GM18861 (cell line): Measurements from ENCODE around the gene SULT1A1.
"Not testable (repeated sequence)": the region's sequence is repeated elsewhere in the genome, so short reads cannot be mapped to it uniquely, and the experiment has no call there.

ENCODE experiments used
- ATAC-seq: cut with Tn5 transposase; IDR thresholded peaks from one replicate; pipeline ENCODE4 v1.9.1; 2021; ENCODE audit not compliant: unreplicated experiment

The SULT1A1 gene

DNA sequence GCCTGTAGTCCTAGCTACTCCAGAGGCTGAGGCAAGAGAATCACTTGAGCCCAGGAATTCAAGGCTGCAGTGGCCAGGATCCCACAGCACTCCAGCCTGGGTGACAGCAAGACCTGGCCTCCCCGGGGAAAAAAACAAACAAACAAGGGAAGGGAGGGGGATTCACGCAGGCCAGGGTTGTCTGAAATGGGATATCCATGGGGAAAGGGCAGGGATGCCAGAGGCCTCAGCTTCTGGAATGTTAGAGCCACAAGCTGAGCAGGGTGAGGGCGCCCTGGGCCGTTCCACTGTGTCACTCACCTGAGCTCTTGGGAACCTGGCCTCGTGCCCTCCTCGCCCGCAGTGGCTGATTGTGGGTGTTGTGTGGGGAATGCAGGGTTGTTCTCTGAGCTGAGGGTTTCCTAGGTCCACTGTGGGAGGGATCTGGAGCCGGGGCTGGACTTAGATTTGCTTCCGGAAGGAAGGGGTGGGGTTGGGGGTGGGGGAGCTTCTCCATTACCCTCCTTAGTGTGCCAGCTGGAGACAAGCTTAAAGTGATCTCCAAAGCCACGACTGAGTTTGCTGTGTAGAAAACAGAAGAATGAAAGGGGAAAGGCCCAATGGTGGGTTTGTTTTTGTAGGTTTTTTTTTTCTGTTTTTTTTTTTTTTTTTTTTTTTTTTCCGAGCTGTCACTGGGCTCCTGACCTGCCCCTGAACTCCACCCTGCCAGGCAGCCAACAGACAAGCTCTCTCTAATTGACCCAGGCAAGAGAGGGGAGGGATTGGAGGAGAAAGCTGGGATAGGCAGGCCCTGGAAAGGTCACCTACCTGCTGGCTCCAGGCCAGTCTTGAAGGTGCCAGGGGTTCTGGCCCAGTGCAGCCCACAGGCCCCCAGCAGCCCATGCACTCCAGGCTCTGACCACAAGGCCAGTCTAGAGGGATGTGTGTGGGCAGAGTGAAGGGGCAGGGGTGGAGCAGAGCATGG, at the start of gene SULT1A1:
TSS of gene SULT1A1 (minus strand) at position 414 of the 964 bp plus-strand sequence. CDS start 1,189 bp downstream, outside the sequence.
- no peak for ATAC-seq

DNA sequence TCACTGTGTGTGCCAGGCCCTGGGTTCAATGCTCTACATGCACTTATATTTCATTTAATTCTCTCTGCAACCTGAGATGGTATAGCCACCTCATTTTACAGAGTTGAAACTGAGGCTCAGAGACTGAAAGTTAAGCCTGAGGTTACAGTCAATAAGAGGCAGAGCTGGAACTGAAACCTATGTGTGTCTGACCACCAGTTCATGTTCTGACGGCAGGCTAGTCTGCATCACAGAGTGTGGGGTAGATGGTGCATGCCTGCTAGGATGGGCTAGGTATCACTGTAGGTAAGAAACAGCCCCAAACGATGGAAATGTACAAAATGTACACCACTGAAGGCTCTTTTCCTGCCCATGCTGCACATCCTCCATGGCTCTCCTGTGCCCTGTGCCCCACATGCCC, 30.1 kb upstream of the SULT1A1 start:
- not testable (repeated sequence) for ATAC-seq

DNA sequence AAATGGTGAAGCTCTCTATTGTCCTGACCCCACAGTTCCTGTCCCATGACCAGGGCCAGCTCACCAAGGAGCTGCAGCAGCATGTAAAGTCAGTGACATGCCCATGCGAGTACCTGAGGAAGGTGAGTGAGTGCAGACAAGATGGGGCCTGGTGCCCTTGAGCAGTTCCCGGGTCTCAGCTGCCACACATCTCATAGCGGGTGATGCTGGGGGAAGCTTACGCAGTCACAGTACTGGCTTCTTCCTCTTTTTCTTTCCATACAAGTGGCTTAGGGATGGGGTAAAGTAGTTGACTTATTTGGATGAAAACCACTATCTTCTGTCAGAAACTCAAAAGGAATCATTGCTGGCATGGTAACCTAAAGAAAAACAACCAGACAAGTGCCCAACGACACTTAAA, 28.5 kb upstream of the SULT1A1 start:
- ATAC-seq: not testable (repeated sequence)

DNA sequence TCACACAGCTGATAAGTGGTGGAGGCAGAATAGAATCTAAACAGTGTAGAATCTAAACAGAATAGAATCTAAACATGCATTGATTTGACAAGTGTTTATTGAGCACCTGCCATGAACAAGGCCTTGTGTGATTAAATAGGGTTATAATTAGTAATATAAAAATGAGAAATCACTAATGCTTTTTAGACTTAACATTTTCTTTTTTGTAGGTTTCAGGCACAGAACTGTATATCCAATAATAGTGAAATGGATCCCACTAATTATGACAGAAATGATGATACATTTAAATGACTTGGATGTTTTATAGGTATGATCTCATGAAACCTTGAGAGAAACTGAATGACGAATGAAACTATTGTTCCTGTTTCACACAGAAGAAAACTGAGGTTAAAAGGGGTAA, 27.9 kb upstream of the SULT1A1 start, which contains the start of gene NPIPB8:
TSS of gene NPIPB8 (plus strand) at position 301 of the 400 bp plus-strand sequence. CDS start 296 bp downstream, outside the sequence.
- ATAC-seq: not testable (repeated sequence)

DNA sequence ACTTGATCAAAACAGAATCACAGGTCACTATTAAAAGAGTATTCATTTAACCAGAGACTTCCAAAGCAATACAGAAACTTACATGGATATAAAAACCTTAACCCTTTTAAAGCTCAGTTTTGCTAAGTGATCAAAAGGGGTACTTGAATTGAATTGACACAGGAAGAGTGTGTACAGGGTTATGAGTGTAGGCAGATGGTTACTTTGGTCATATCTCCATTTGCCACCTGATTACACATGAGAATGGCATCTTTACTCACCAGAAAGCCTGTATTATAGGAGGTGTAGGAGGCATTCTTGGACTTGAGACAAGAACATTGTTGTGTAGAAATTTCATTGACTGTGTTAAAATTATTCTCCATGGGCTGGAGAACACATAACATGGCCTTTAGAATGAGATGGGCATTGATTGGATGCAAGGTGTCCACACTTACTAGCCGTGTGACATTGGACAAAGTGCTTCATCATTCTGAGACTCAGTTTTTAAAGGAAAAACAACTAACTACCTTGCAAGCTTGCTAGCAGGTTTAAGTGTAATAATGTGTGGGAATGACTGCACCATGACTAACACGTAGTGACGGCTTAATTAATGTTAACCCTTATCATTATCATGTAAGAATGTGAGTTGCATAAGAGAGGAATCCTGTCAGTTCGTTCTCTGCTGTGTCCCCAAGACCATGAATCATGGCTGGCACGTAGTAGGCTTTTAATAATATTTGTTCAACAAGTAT, 26.4 kb upstream of the SULT1A1 start:
- not testable (repeated sequence) for ATAC-seq

DNA sequence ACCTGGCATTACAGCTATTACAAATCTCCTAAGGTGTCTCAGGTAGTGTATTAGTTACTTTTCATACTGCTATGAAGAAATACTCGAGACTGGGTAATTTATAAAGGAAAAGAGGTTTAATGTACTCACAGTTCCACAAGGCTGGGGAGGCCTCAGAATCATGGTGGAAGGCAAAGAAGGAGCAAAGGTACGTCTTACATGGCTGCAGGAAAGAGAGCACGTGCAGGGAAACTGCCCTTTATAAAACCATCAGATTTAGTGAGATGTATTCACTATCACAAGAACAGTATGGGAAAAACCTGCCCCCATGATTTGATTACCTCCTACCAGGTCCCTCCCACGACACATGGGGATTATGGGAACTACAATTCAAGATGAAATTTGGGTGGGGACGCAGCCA, 21.1 kb upstream of the SULT1A1 start:
- ATAC-seq: not testable (repeated sequence)

DNA sequence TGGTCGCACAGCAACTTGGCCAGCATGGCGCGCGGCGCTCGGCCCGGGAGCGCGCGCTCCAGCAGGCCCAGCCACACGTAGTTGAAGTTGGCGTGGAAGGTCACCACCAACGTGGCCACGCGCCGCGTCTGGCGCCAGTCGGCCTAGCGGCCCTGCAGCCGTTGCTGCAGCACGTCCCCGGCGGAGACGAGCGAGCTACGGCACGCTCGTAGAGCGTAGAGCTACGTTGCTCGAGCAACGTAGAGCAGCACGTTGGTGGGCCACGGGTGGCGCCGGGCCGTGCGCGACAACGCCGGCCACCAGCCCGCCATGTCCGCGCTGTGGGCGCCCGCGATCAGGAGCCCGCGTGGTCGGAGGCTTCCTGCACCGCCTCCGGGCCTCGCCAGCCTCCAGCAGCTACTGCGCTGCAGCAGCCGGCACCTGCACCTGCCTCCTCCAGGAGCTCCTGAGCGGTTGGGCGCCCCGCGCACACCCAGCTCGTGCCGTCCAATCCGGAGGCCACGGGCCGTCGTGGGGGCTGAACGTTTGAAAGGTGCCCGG, 13.4 kb upstream of the SULT1A1 start:
- ATAC-seq: no peak

DNA sequence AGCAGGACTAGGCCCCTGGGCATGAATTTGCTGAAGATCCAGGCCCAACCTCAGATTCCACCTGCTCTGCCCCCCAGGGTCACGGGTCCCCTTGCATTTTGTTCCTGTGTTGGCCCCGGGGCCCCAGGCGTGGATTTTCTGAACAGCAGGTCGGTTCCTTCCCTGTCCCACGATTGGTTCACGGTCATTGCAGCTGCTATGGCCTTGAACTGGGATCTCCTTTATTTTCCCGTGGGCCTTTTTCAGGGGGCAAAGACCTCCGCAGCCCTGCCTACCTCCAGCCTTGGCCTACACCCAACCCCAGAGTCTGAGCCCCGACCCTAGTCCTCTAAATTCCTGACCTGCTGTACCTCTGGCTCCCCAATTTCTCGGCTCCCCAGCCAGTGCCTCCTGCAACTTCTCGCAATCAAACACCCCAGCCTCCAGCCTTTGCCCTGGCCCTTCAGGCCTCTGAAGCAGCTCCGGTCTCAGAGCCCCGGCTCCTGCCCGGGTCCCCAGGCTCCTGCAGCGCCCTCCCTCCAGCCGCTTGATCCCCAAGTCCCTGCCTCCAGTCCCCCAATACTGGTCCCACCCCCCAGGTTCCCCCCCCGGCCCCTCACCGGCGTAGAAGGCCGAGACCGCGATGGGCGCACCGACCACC, 12.8 kb upstream of the SULT1A1 start:
- ATAC-seq: not testable (repeated sequence)

DNA sequence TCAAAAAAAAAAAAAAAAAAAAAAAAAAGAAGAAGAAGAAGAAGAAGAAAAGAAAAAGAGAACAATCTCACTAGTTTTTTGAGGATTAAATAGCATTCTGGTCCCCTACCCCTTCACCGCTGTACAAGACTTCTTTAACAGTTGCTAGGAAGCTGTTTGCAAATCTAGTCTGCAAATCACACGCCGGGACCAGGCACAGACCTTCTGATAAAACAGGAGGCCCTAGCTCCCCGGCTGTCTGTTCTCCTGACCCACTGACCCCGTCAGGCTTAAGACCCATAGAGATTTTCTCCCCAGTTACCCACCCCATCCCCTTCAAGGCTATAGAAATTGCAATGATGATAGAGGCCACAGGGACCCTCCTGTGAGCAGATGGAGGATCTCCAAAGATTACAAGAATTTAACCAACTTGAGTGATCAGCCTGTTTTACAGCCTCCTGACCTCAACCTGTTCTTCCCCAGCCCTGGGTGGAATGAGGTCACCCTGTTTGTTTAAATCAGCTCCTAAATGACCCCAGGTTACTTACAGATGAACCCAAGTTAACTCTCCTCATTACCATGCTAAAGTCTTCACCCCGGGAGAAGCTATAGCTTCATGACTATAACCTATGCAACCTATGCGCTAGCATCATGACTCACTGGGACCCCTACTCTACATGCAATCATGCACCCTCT, 11.8 kb upstream of the SULT1A1 start:
- no peak for ATAC-seq

DNA sequence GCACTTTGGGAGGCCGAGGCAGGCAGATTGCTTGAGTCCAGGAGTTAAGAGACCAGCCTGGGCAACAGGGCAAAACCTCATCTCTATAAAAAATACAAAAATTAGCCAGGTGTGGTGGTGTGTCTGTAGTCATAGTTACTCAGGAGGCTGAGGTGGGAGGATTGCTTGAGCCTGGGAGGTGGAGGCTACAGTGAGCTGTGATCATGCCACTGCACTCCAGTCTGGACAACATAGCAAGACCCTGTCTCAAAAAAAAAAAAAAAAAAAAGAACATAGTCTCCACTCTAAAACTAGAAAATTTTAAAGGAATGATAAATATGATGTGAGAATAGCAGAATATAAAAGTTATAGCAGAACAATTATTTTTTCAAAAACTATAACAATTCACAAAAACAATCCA, 10.5 kb upstream of the SULT1A1 start:
- ATAC-seq: not testable (repeated sequence)

DNA sequence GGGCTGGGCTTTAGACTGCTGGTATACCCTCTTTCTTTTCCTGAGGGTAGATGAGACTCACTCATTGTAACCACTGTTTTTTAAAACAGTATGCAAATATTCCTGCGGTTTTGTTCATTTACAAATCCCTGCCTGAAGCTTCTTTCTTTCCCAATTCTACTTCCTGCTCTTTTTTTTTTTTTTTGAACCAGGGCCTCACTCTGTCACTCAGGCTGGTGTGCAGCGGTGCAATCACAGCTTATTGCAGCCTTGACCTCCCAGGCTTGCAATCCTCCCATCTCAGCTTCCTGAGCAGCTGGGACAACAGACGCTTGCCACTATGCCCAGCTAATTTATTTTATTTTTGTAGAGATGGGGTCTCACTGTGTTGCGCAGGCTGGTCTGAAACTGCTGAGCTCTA, 8.0 kb upstream of the SULT1A1 start:
- no peak for ATAC-seq

DNA sequence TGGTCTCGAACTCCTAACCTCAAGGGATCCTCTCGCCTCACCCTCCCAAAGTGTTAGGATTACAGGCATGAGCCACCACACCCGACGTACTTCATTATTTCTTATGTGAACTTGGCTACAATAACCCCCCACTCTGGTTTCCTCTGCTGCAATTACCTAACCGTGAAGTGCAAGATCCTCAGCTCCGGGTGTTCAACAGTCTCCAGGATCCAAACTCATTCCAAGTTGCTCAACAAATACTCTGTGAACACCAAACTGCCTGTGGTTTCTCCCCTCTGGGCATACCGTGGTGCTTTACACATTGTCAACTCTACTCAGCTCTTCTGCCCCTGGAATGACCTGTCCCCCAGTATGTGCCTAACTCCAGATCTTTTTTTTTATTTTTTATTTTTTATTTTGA, 6.8 kb upstream of the SULT1A1 start:
- ATAC-seq: no peak

DNA sequence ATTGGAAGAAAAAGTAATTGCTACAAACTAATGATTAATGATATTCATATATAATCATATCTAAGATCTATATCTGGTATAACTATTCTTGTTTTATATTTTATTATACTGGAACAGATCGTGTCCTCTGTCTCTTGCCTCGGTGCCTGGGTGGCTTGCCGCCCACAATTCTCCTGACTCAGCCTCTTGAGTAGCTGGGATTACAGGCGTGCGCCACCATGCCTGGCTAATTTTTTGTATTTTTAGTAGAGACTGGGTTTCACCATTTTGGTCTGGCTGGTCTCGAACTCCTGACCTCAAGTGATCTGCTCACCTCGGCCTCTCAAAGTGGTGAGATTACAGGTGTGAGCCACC, 6.4 kb upstream of the SULT1A1 start:
- not testable (repeated sequence) for ATAC-seq

DNA sequence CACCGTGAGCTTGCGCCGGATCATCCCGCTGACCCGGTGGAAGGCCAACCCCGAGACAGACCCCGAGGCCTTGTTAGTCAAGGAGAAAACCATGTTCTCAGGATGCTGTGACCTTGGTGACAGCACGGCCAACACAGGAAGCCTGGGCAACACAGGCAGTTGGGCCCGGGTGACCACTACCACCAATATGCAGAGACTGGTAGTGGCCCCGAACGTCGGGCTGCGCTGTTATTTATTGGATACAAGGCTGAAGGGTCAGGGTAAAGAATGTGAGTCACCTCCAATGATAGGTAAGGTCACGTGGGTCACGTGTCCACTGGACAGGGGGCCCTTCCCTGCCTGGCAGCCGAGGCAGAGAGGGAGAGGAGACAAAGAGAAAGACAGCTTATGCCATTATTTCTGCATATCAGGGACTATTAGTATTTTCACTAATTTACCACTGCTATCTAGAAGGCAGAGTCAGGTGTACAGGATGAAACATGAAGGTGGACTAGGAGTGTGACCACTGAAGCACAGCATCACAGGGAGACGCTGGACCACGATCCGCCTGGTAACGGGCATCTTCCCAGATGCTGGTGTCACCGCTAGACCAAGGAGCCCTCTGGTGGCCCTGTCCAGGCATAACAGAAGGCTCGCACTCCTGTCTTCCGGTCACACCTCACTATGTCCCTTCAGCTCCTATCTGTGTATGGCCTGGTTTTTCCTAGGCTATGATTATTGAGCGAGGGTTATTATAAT, 5.8 kb upstream of the SULT1A1 start:
- ATAC-seq: not testable (repeated sequence)

DNA sequence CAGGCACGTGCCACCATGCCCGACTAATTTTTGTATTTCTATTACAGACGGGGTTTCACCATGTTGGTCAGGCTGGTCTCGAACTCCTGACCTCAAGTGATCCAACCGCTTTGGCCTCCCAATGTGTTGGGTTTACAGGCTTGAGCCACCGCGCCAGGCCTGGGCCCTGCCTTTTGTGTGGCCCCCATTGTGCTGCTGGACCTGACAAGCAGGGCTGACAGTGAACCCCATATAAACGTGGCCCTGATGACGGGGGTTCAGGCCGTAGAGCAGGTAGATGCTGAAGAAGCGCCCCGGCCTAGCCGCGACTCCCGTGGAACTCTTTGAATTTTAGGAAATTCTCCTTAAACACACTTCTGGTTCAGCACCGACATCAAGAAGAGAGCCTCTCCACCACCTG, 4.7 kb upstream of the SULT1A1 start:
- ATAC-seq: not testable (repeated sequence)

DNA sequence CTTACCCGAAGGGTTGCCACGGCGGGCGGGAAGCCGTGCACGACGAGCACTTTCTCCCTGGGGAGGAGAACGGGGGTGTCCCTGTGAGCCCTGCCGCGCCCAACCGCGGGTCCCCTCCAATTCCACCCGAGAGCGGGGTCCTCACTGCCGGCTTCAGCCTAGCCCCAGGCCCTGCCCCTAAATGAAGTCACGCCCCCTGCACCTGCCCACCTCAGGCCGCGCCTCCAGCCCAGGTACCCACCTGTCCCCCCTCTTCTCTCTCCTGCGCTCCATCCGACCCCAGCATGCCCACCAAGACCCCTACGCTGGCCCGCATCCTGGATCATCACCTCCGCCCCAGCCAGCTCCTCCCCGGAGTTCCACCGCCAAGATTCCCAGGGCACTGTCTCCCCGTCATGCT, 4.1 kb upstream of the SULT1A1 start:
- not testable (repeated sequence) for ATAC-seq

DNA sequence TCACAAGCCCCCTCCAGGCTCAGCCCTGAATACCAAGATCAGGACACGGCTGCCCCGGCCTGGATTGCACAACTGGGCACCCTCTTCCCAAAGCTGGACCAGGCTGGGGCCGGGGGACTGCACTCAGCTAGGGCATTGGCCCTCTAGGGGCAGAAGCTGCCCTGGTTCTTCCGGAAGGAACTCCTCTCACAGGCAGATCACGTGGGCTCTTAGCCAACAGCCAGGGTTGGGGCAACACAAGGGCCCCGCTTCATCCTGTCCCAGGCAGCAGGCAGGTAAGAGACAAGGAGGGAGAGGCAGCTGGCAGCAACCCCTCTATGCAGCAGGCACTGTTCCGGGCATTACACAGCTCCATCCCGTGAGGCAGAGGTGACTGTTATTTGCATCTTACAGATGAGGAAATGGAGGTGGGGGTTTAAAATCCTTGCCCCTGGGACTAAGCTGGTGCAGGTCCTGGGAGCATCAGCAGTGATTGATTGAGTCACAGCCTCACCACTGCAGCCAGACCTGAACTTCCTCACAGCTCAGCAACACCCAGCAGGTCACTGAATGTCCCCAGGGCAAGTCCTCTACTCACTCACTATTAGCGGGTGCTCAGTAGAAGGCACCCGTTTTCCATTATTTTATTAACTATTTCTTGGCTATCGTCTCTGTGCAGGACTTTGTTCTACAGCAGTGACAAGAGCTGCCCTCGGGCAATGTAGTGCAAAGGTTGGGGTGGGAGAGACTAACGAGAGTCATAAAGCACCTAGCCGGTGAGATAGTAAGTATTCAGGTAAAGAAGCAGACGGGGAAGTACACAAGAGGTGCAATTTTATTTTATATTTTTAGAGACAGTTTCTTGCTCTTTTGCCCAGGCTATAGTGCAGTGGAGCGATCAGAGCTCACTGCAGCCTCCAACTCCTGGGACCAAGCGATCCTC, 2.8 kb upstream of the SULT1A1 start:
- ATAC-seq: peak; percentile 87

DNA sequence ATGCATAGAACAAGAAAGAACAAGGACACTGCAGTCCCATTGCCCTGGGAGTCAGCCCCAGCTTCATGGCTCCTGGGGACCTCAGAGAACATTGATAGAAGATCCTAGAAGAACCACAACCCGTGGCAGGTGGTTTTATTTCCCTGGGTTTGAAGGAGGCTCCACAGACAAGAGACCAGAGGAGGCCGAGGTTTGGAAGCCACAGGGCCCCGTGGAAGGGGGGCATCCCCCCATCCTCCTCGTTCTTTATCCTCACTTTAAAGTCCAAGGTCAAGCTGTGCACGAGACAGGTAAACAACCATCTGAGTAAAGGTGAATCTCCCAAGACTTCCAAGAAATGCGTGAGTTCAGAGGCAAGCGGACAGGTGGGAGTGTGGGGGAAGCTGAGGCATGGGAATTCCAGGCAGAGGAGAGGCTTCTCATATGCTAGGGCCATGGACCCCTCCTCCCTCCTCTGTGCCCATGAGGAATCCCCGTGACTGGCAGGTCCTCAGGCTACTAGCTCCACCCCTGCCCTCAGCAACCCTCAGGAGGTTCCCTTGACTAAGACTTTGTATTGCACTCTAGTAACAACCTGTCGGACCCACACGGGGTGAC, 849 bp upstream of the SULT1A1 start:
- no peak for ATAC-seq
